Right cardiac atrium (tissue), 5 donors: ENCODE data around the gene LDB2. TPM values are rescaled to one million over a fixed set of nuclear protein-coding genes. Genes with fewer than 3 reads are reported as not detected.
"Not testable (repeated sequence)": the region's sequence is repeated elsewhere in the genome, so short reads cannot be mapped to it uniquely, and the experiment has no call there.

Source experiments
- ATAC-seq, 2 donors: fragments of 200-7000 bp; cut with Tn5 transposase; one replicate each; pipeline versions ENCODE4 v1.8.0 to v1.9.1; 2020; ENCODE audit warnings: moderate library complexity in 2 of 2, mild to moderate bottlenecking in 1 of 2
- DNase-seq, 3 donors: peaks; one replicate each; pipeline ENCODE4 v3.0.0-alpha.2; 2020
- H3K27ac ChIP-seq: one replicate; pipeline ENCODE4 v1.5.1; 2013; ENCODE audit warnings: mild to moderate bottlenecking, low read length, control low read depth, moderate library complexity
- H3K27me3 ChIP-seq: one replicate; pipeline ENCODE4 v1.6.1; 2013; ENCODE audit not compliant: control insufficient read depth, insufficient read depth
- H3K4me1 ChIP-seq: one replicate; pipeline ENCODE4 v1.6.1; 2013; ENCODE audit warnings: low read length; ENCODE audit not compliant: control insufficient read depth, insufficient read depth
- H3K4me3 ChIP-seq: one replicate; pipeline ENCODE4 v1.5.1; 2013; ENCODE audit warnings: low read length, control low read depth
- H3K9me3 ChIP-seq: one replicate; pipeline ENCODE4 v1.6.1; 2013; ENCODE audit warnings: low read length; ENCODE audit not compliant: control insufficient read depth
- WGBS: extraction: QIAGEN DNeasy Blood & Tissue Kit; methylation state at CpG from one replicate; pipeline ENCODE4 v1.1.7; 2013; 5-methylcytosine and 5-hydroxymethylcytosine counted together
- intact Hi-C, 4 donors: fragments of 100-400 bp; cut with DNase I; formaldehyde crosslinking; loops; one replicate each; pipeline versions ENCODE4 v1.11.0 to v1.14.0; 2022 to 2023
- polyA plus RNA-seq: library from polyadenylated mRNA; stranded (reverse); fragments of 200-250 nt; gene quantifications from one replicate; pipeline ENCODE4 v1.2.3, GENCODE V29; 2013
- total RNA-seq, 4 donors: library from RNA; stranded (reverse); fragmentation: NEBNext Ultra II Directional; extraction: Animal tissue kit (Norgen Biotek cat#: 25700); gene quantifications; one replicate each; pipeline ENCODE4 v1.2.1, GENCODE V29; 2021
- donor health status: healthy with polysubstance abuse.
- donor health status: DM: no; HTN: yes; CAD: no.
- donor health status: DM: no; HTN: no; CAD: no.
- donor health status: DM: no; HTN: yes; CAD: no; lungs with severe emphysema.
- donor health status: DM: yes; HTN: yes; CAD: no.

LDB2 gene
- total and polyA plus RNA-seq, 5 donors = 41.0 to 70.6 (median 46.8) TPM

- ATAC-seq (no peak), DNase-seq (no peak)
- Histone ChIP-seq H3K27me3 (no peaks in the 10 kb centered on the region), H3K4me1 (peaks cover 3% of the 10 kb centered on the region), H3K9me3 (no peaks in the 10 kb centered on the region), H3K27ac (no peak overlapping the region), H3K4me3 (no peak overlapping the region)
- WGBS = 35% methylated on average over 8 of the region's 8 CpGs
- intact Hi-C loops = no loop called here
Observed at GRCh38 chr4:16652732-16653305, 245.6 kb downstream of the LDB2 start.

- WGBS = 97% methylated on average over 4 of the region's 4 CpGs
- H3K4me1 ChIP-seq = no peaks in the 10 kb centered on the region
- intact Hi-C loops = no loop called here
- no peak overlapping the region for H3K4me3 ChIP-seq
- ATAC-seq (no peak), DNase-seq (no peak)
- no peaks in the 10 kb centered on the region for H3K27me3 ChIP-seq
- H3K27ac ChIP-seq = no peak overlapping the region
- no peaks in the 10 kb centered on the region for H3K9me3 ChIP-seq
Observed at GRCh38 chr4:16646459-16646858, 252.0 kb downstream of the LDB2 start.

GRCh38 chr4:16643893-16644292, 254.6 kb downstream of the LDB2 start:
- DNase-seq (no peak), ATAC-seq (no peak)
- H3K27ac ChIP-seq = no peak overlapping the region
- H3K4me3 ChIP-seq = no peak overlapping the region
- no peaks in the 10 kb centered on the region for H3K9me3 ChIP-seq
- no peaks in the 10 kb centered on the region for H3K4me1 ChIP-seq
- intact Hi-C loops = no loop called here
- WGBS = 78% methylated on average over 2 of the region's 2 CpGs
- H3K27me3 ChIP-seq = no peaks in the 10 kb centered on the region

- Histone ChIP-seq H3K9me3 (no peaks in the 10 kb centered on the region), H3K4me1 (no peaks in the 10 kb centered on the region), H3K4me3 (no peak overlapping the region), H3K27me3 (no peaks in the 10 kb centered on the region), H3K27ac (no peak overlapping the region)
- DNase-seq (no peak), ATAC-seq (no peak)
- 75% methylated on average over 5 of the region's 5 CpGs for WGBS
- intact Hi-C loops = no loop called here
Observed at GRCh38 chr4:16642897-16643296, 255.5 kb downstream of the LDB2 start.

- ATAC-seq = peak; percentile 58 to 71
- DNase-seq = no peak
- no peaks in the 10 kb centered on the region for H3K9me3 ChIP-seq
- 39% methylated on average over 1 of the region's 1 CpG for WGBS
- H3K27me3 ChIP-seq = no peaks in the 10 kb centered on the region
- intact Hi-C loops = no loop called here
- no peak overlapping the region for H3K4me3 ChIP-seq
- H3K4me1 ChIP-seq = no peaks in the 10 kb centered on the region
- no peak overlapping the region for H3K27ac ChIP-seq
Observed at GRCh38 chr4:16641971-16642370, 256.5 kb downstream of the LDB2 start.

GRCh38 chr4:16636912-16637630, 261.4 kb downstream of the LDB2 start:
- WGBS = 57% methylated on average over 4 of the region's 4 CpGs
- Histone ChIP-seq H3K27me3 (no peaks in the 10 kb centered on the region), H3K9me3 (no peaks in the 10 kb centered on the region), H3K4me3 (no peak overlapping the region), H3K27ac (no peak overlapping the region), H3K4me1 (peaks cover 1% of the 10 kb centered on the region)
- DNase-seq = no peak
- intact Hi-C loops = no loop called here
- ATAC-seq = peak in 1 of 2 donors; percentile 35

GRCh38 chr4:16636304-16636703, 262.1 kb downstream of the LDB2 start:
- H3K27me3 ChIP-seq = no peaks in the 10 kb centered on the region
- ATAC-seq = no peak
- intact Hi-C loops = no loop called here
- no peak for DNase-seq
- 85% methylated on average over 2 of the region's 2 CpGs for WGBS
- no peak overlapping the region for H3K4me3 ChIP-seq
- H3K4me1 ChIP-seq = peaks cover 1% of the 10 kb centered on the region
- no peak overlapping the region for H3K27ac ChIP-seq
- no peaks in the 10 kb centered on the region for H3K9me3 ChIP-seq

- ATAC-seq, H3K27ac ChIP-seq, H3K27me3 ChIP-seq, H3K4me1 ChIP-seq, H3K4me3 ChIP-seq, H3K9me3 ChIP-seq, intact Hi-C loops, DNase-seq: not testable (repeated sequence)
- 80% methylated on average over 2 of the region's 2 CpGs for WGBS
Observed at GRCh38 chr4:16629274-16629673, 269.2 kb downstream of the LDB2 start.

GRCh38 chr4:16628835-16629234, 269.6 kb downstream of the LDB2 start:
- 96% methylated on average over 4 of the region's 4 CpGs for WGBS
- H3K27me3 ChIP-seq, ATAC-seq, H3K4me1 ChIP-seq, H3K4me3 ChIP-seq, H3K9me3 ChIP-seq, intact Hi-C loops, H3K27ac ChIP-seq, DNase-seq: not testable (repeated sequence)

- ATAC-seq (no peak), DNase-seq (no peak)
- no peaks in the 10 kb centered on the region for H3K9me3 ChIP-seq
- no peak overlapping the region for H3K27ac ChIP-seq
- WGBS = 75% methylated on average over 6 of the region's 6 CpGs
- no peaks in the 10 kb centered on the region for H3K4me1 ChIP-seq
- no peak overlapping the region for H3K4me3 ChIP-seq
- intact Hi-C loops = no loop called here
- H3K27me3 ChIP-seq = no peaks in the 10 kb centered on the region
Observed at GRCh38 chr4:16627999-16628398, 270.4 kb downstream of the LDB2 start.

GRCh38 chr4:16626945-16627344, 271.5 kb downstream of the LDB2 start:
- 30% methylated on average over 5 of the region's 5 CpGs for WGBS
- H3K4me3 ChIP-seq = no peak overlapping the region
- no peak overlapping the region for H3K27ac ChIP-seq
- no peaks in the 10 kb centered on the region for H3K4me1 ChIP-seq
- peak in 2 of 3 donors; percentile 39 to 51 for DNase-seq
- H3K9me3 ChIP-seq = no peaks in the 10 kb centered on the region
- intact Hi-C loops = no loop called here
- peak; percentile 85 to 96 for ATAC-seq
- no peaks in the 10 kb centered on the region for H3K27me3 ChIP-seq
